ENCODE results near the gene CCND3.
A peak's percentile ranks its signal among the peaks of the same experiment; 100 is the strongest.

The CCND3 gene

GRCh38 chr6:41941280-41942066 lies at the start of gene CCND3:
TSS of gene CCND3 (minus strand) at chr6:41941808. CDS start at chr6:41941649, 159 bp downstream.
- TF ChIP-seq CTCF (IDR thresholded peaks at IDR 0.05): no peak
- peak within 1 kb of the TSS; percentile 77 to 78 for H3K4me3 ChIP-seq
- H3K9me3 ChIP-seq: no peaks in the 10 kb centered on the region
- peak; percentile 90 to 92 for DNase-seq
- intact Hi-C loops (cut with DNase I; ENCODE audit: low total_unique reads): loop anchor here (2.0 kb wide), 1 partner anchor 103 kb away; no protein-coding TSS in a partner anchor
- peaks cover 0 to 53% (median 24%) of the 10 kb centered on the region in 4 donors for H3K4me1 ChIP-seq
- peaks cover 0 to 15% (median 0%) of the 10 kb centered on the region in 3 donors for H3K36me3 ChIP-seq
- H3K27me3 ChIP-seq: no peaks in the 10 kb centered on the region
- peak within 1 kb of the TSS; percentile 60 to 76 for H3K27ac ChIP-seq

- no peak for TF ChIP-seq CTCF (IDR thresholded peaks at IDR 0.05)
- intact Hi-C loops (cut with DNase I; ENCODE audit: low total_unique reads): no loop called here
- no peak for DNase-seq
- H3K4me1 ChIP-seq: no peaks in the 10 kb centered on the region
- no peak overlapping the region for H3K27ac ChIP-seq
- no peaks in the 10 kb centered on the region for H3K36me3 ChIP-seq
- no peak overlapping the region for H3K4me3 ChIP-seq
- no peaks in the 10 kb centered on the region for H3K27me3 ChIP-seq
- H3K9me3 ChIP-seq: no peaks in the 10 kb centered on the region
Observed at GRCh38 chr6:41986339-41986738, 44.7 kb upstream of the CCND3 start.

- no peak for TF ChIP-seq CTCF (IDR thresholded peaks at IDR 0.05)
- no peak for DNase-seq
- Histone ChIP-seq H3K27me3 (no peaks in the 10 kb centered on the region), H3K4me3 (no peak overlapping the region), H3K27ac (no peak overlapping the region), H3K9me3 (no peaks in the 10 kb centered on the region), H3K4me1 (no peaks in the 10 kb centered on the region), H3K36me3 (no peaks in the 10 kb centered on the region)
- intact Hi-C loops (cut with DNase I; ENCODE audit: low total_unique reads): no loop called here
Observed at GRCh38 chr6:41984623-41985022, 43.0 kb upstream of the CCND3 start.

GRCh38 chr6:41976794-41977484 lies 35.3 kb upstream of the CCND3 start:
- no peaks in the 10 kb centered on the region for H3K27me3 ChIP-seq
- intact Hi-C loops (cut with DNase I; ENCODE audit: low total_unique reads): no loop called here
- no peak overlapping the region for H3K4me3 ChIP-seq
- no peaks in the 10 kb centered on the region for H3K4me1 ChIP-seq
- no peaks in the 10 kb centered on the region for H3K36me3 ChIP-seq
- no peak for TF ChIP-seq CTCF (IDR thresholded peaks at IDR 0.05)
- DNase-seq: no peak
- no peak overlapping the region for H3K27ac ChIP-seq
- H3K9me3 ChIP-seq: no peaks in the 10 kb centered on the region

GRCh38 chr6:41975276-41975675 lies 33.7 kb upstream of the CCND3 start:
- no peaks in the 10 kb centered on the region for H3K27me3 ChIP-seq
- no peak for DNase-seq
- H3K4me1 ChIP-seq: no peaks in the 10 kb centered on the region
- no peaks in the 10 kb centered on the region for H3K9me3 ChIP-seq
- H3K36me3 ChIP-seq: no peaks in the 10 kb centered on the region
- no peak for TF ChIP-seq CTCF (IDR thresholded peaks at IDR 0.05)
- no peak overlapping the region for H3K4me3 ChIP-seq
- no peak overlapping the region for H3K27ac ChIP-seq
- intact Hi-C loops (cut with DNase I; ENCODE audit: low total_unique reads): no loop called here
